Spleen (tissue), 11 donors: ENCODE results near the gene AGMO. TPM values are rescaled to one million over a fixed set of nuclear protein-coding genes. Genes with fewer than 3 reads are reported as not detected.

Experiments
- DNase-seq: peaks from one replicate; pipeline ENCODE4 v3.0.0-alpha.2; 2020
- H3K27ac ChIP-seq, 8 donors: fragments of 200-600 bp; sonication (generic) in 7 of 8; 1 replicate in 4 of 8; 2 replicates in 4 of 8; pipeline versions ENCODE4 v1.5.0 to v1.8.0; 2016 to 2021; ENCODE audit warnings: inconsistent platforms in 4 of 8, mild to moderate bottlenecking in 4 of 8, moderate library complexity in 1 of 8
- H3K27me3 ChIP-seq, 7 donors: fragments of 200-600 bp; sonication (generic) in 6 of 7; replicated peaks in 1 of 7; 1 replicate in 4 of 7; 2 replicates in 3 of 7; pipeline versions ENCODE4 v1.5.0 to v1.8.0; 2016 to 2021; ENCODE audit warnings: inconsistent platforms in 3 of 7, mild to moderate bottlenecking in 1 of 7
- H3K36me3 ChIP-seq, 6 donors: fragments of 200-600 bp; sonication (generic) in 5 of 6; 1 replicate in 4 of 6; 2 replicates in 2 of 6; pipeline versions ENCODE4 v1.5.0 to v1.8.0; 2016 to 2021; ENCODE audit warnings: inconsistent platforms in 2 of 6
- H3K4me1 ChIP-seq, 6 donors: fragments of 200-600 bp; sonication (generic) in 5 of 6; 1 replicate in 3 of 6; 2 replicates in 3 of 6; pipeline versions ENCODE4 v1.5.0 to v1.8.0; 2016 to 2021; ENCODE audit warnings: inconsistent platforms in 3 of 6
- H3K4me3 ChIP-seq, 8 donors: fragments of 200-600 bp; sonication (generic) in 7 of 8; 1 replicate in 4 of 8; 2 replicates in 4 of 8; pipeline versions ENCODE4 v1.5.0 to v1.8.0; 2016 to 2021; ENCODE audit warnings: inconsistent platforms in 4 of 8, mild to moderate bottlenecking in 4 of 8, moderate library complexity in 2 of 8
- H3K9me3 ChIP-seq, 8 donors: fragments of 200-600 bp; sonication (generic) in 7 of 8; 1 replicate in 4 of 8; 2 replicates in 4 of 8; pipeline versions ENCODE4 v1.5.0 to v1.8.0; 2016 to 2021; ENCODE audit warnings: inconsistent platforms in 4 of 8
- CTCF ChIP-seq, 11 experiments: fragments of 200-600 bp in 7 of 11; fragments of 450-650 bp in 4 of 11; sonication (generic) in 4 of 11; IDR thresholded peaks in 8 of 11; conservative IDR thresholded peaks in 3 of 11; 1 replicate in 7 of 11; 2 replicates in 4 of 11; pipeline versions ENCODE4 v1.4.0 to v1.8.0; 2016 to 2021; ENCODE audit warnings: antibody characterized with exemption in 11 of 11, inconsistent platforms in 4 of 11, mild to moderate bottlenecking in 1 of 11
- POLR2A ChIP-seq, 3 donors: fragments of 450-650 bp; IDR thresholded peaks; one replicate each; pipeline ENCODE4 v1.5.1; 2017; ENCODE audit warnings: antibody characterized with exemption in 3 of 3, mild to moderate bottlenecking in 1 of 3
- POLR2AphosphoS5 ChIP-seq, 3 donors: sonication (generic); formaldehyde crosslinking; IDR thresholded peaks; one replicate each; pipeline ENCODE4 v1.5.1; 2017; ENCODE audit warnings: antibody characterized with exemption in 3 of 3
- WGBS, 5 donors: extraction: QIAGEN DNeasy Blood & Tissue Kit in 3 of 5; methylation state at CpG; one replicate each; pipeline versions ENCODE4 v1.1.5 to v1.1.7; 2013 to 2018; 5-methylcytosine and 5-hydroxymethylcytosine counted together
- intact Hi-C: fragments of 100-400 bp; cut with DNase I; formaldehyde crosslinking; loops from one replicate; pipeline ENCODE4 v1.15.0; 2023; ENCODE audit warnings: low total_unique reads
- polyA plus RNA-seq, 3 donors: library from polyadenylated mRNA; stranded (reverse); fragments of 200-250 nt; gene quantifications; one replicate each; pipeline ENCODE4 v1.2.1, GENCODE V29; 2013
- total RNA-seq, 7 donors: library from RNA; depleted of rRNA in 3 of 7; stranded (reverse); fragments of >200 nt in 3 of 7; fragmentation: NEBNext Ultra II Directional in 4 of 7; extraction: Animal tissue kit (Norgen Biotek cat#: 25700) in 4 of 7; gene quantifications; one replicate each; pipeline versions ENCODE4 v1.1.0 to v1.2.1, GENCODE V29; 2016 to 2021
- donor health status: healthy with polysubstance abuse.
- donor health status: DM: no; HTN: no; CAD: no; lungs with moderate emphysema.
- donor health status: DM: no; HTN: no; CAD: no.
- donor health status: Bipolar disorder and iron deficiency.
- donor health status: healthy.
- donor health status: DM: no; HTN: no; CAD: no.
- donor health status: DM: yes; HTN: yes; CAD: no.

AGMO gene
- total and polyA plus RNA-seq, 10 donors = 0.02 to 0.03 (median 0.03) TPM; not detected in 7

- TF ChIP-seq POLR2A (IDR thresholded peaks at IDR 0.05) (no peak), CTCF (IDR thresholded peaks at IDR 0.05 in 8 of 11, conservative IDR thresholded peaks at IDR 0.05 in 3 of 11) (no peak), POLR2AphosphoS5 (IDR thresholded peaks at IDR 0.05) (no peak)
- Histone ChIP-seq H3K36me3 (no peaks in the 10 kb centered on the region), H3K9me3 (no peaks in the 10 kb centered on the region), H3K4me1 (no peaks in the 10 kb centered on the region), H3K4me3 (no peak overlapping the region), H3K27me3 (no peaks in the 10 kb centered on the region), H3K27ac (no peak overlapping the region)
- intact Hi-C loops = no loop called here
- DNase-seq = no peak
- 79 to 89% (median 87%) methylated on average over 4 of the region's 4 CpGs for WGBS, 5 donors
Measured at GRCh38 chr7:15478401-15478800, 83.4 kb downstream of the AGMO start.

GRCh38 chr7:15476531-15476918 lies 85.3 kb downstream of the AGMO start:
- H3K4me3 ChIP-seq = no peak overlapping the region
- WGBS, 5 donors = 86 to 95% (median 91%) methylated on average over 3 of the region's 3 CpGs
- no peaks in the 10 kb centered on the region for H3K27me3 ChIP-seq
- intact Hi-C loops = no loop called here
- no peak for TF ChIP-seq CTCF (IDR thresholded peaks at IDR 0.05 in 8 of 11, conservative IDR thresholded peaks at IDR 0.05 in 3 of 11)
- no peak for TF ChIP-seq POLR2AphosphoS5 (IDR thresholded peaks at IDR 0.05)
- TF ChIP-seq POLR2A (IDR thresholded peaks at IDR 0.05) = no peak
- H3K36me3 ChIP-seq = no peaks in the 10 kb centered on the region
- no peaks in the 10 kb centered on the region for H3K4me1 ChIP-seq
- no peaks in the 10 kb centered on the region for H3K9me3 ChIP-seq
- no peak for DNase-seq
- no peak overlapping the region for H3K27ac ChIP-seq

- H3K4me3 ChIP-seq = no peak overlapping the region
- no peaks in the 10 kb centered on the region for H3K36me3 ChIP-seq
- H3K4me1 ChIP-seq = no peaks in the 10 kb centered on the region
- no peaks in the 10 kb centered on the region for H3K27me3 ChIP-seq
- 75 to 87% (median 80%) methylated on average over 7 of the region's 7 CpGs for WGBS, 5 donors
- no peaks in the 10 kb centered on the region for H3K9me3 ChIP-seq
- no peak for DNase-seq
- TF ChIP-seq CTCF (IDR thresholded peaks at IDR 0.05 in 8 of 11, conservative IDR thresholded peaks at IDR 0.05 in 3 of 11) (no peak), POLR2A (IDR thresholded peaks at IDR 0.05) (no peak)
- intact Hi-C loops = no loop called here
- no peak overlapping the region for H3K27ac ChIP-seq
Measured at GRCh38 chr7:15475808-15476530, 85.8 kb downstream of the AGMO start.

- no peaks in the 10 kb centered on the region for H3K4me1 ChIP-seq
- H3K9me3 ChIP-seq = no peaks in the 10 kb centered on the region
- H3K27me3 ChIP-seq = no peaks in the 10 kb centered on the region
- TF ChIP-seq CTCF (IDR thresholded peaks at IDR 0.05 in 8 of 11, conservative IDR thresholded peaks at IDR 0.05 in 3 of 11) = no peak
- no peak for TF ChIP-seq POLR2AphosphoS5 (IDR thresholded peaks at IDR 0.05)
- no peak for TF ChIP-seq POLR2A (IDR thresholded peaks at IDR 0.05)
- H3K36me3 ChIP-seq = no peaks in the 10 kb centered on the region
- DNase-seq = no peak
- no peak overlapping the region for H3K27ac ChIP-seq
- no peak overlapping the region for H3K4me3 ChIP-seq
- intact Hi-C loops = no loop called here
Measured at GRCh38 chr7:15471669-15471950, 90.2 kb downstream of the AGMO start.
